GM10248 (cell line): ENCODE results near the gene C3orf18.

Experiments
- CTCF ChIA-PET: fragments of 300-600 bp; sonication (Branson Sonifier 250); formaldehyde crosslinking; extraction: SDS; loops from one replicate; lab custom pipeline; 2021; ENCODE audit warnings: antibody characterized with exemption; lab: Yijun Ruan, JAX
- POLR2A ChIA-PET: fragments of 350-650 bp; sonication (Branson Sonifier 250); formaldehyde crosslinking; extraction: SDS; loops from one replicate; lab custom pipeline; 2020; ENCODE audit warnings: antibody characterized with exemption; lab: Yijun Ruan, JAX
- DNase-seq: peaks from one replicate; pipeline ENCODE4 v3.0.0; 2012; ENCODE audit errors: extremely low spot score
- CTCF ChIP-seq: IDR thresholded peaks from 2 replicates; pipeline ENCODE4 v1.5.1; 2012; ENCODE audit warnings: mild to moderate bottlenecking, low read depth; ENCODE audit errors: extremely low read depth, missing control alignments, control extremely low read depth

C3orf18 gene

GRCh38 chr3:50563867-50564266 is 3.7 kb downstream of the C3orf18 start:
- no peak for DNase-seq
- ChIA-PET POLR2A (no interaction called here), CTCF (interaction anchor here (1.4 to 4.2 kb wide), 2 partner anchors 14 to 50 kb away, joined by 3 to 46 read pairs; partner anchors contain the start of gene CISH)
- TF ChIP-seq CTCF, result no peak

- POLR2A ChIA-PET, result no interaction called here
- no peak for TF ChIP-seq CTCF
- DNase-seq, result no peak
- CTCF ChIA-PET, result interaction anchor here (0.6 to 1.3 kb wide), 4 partner anchors 10 to 1047 kb away, joined by 3 read pairs; no protein-coding TSS in a partner anchor
Observed at GRCh38 chr3:50562861-50563260, 4.7 kb downstream of the C3orf18 start.

- ChIA-PET POLR2A (no interaction called here), CTCF (interaction anchor here (1.7 to 1.8 kb wide), 2 partner anchors 9 to 11 kb away, joined by 6 to 7 read pairs; no protein-coding TSS in a partner anchor)
Observed at GRCh38 chr3:50559702-50560101, 7.8 kb downstream of the C3orf18 start.

GRCh38 chr3:50557915-50558314 is 9.6 kb downstream of the C3orf18 start:
- no peak for DNase-seq
- ChIA-PET POLR2A (no interaction called here), CTCF (interaction anchor here (4.3 kb wide), 1 partner anchor 14 kb away, joined by 33 read pairs; no protein-coding TSS in a partner anchor)
- no peak for TF ChIP-seq CTCF

More at GRCh38 chr3:50559702-50560101, 7.8 kb downstream of the C3orf18 start:
- no peak for TF ChIP-seq CTCF
- DNase-seq, result no peak

GRCh38 chr3:50557106-50557505 is 10.4 kb downstream of the C3orf18 start:
- ChIA-PET CTCF (interaction anchor here (0.8 to 4.3 kb wide), 3 partner anchors 13 to 120 kb away, joined by 3 to 33 read pairs (median 3); no protein-coding TSS in a partner anchor), POLR2A (no interaction called here)
- TF ChIP-seq CTCF, result no peak
- DNase-seq, result no peak

GRCh38 chr3:50554553-50554952 is 13.0 kb downstream of the C3orf18 start:
- no peak for DNase-seq
- ChIA-PET POLR2A (no interaction called here), CTCF (interaction anchor here (1.1 to 4.3 kb wide), 3 partner anchors 11 to 59 kb away, joined by 3 to 33 read pairs (median 4); no protein-coding TSS in a partner anchor)
- no peak for TF ChIP-seq CTCF
